ENCODE results near the gene KREMEN2.

DNA sequence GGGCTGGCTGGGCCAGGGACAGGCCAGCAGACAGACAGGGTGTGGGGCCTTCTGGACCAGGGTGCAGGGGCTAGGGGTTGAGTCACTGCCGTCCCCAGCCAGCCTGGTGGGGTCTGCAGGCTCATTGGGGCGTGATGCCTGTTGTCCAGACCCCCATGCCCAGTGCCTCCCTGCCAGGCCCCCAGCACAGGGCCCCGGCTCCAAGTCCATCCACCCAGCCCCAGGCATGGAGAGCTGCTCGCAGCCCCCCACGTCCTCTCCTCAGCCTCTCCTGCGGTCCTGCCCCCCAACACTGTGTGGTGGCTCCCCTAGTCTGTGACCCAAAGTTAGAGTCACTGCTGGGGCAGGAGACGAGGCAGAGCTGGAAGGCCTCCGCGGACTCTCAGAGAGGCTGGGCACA is 23.2 kb downstream of the KREMEN2 start:
- TF ChIP-seq, protein P1, sequence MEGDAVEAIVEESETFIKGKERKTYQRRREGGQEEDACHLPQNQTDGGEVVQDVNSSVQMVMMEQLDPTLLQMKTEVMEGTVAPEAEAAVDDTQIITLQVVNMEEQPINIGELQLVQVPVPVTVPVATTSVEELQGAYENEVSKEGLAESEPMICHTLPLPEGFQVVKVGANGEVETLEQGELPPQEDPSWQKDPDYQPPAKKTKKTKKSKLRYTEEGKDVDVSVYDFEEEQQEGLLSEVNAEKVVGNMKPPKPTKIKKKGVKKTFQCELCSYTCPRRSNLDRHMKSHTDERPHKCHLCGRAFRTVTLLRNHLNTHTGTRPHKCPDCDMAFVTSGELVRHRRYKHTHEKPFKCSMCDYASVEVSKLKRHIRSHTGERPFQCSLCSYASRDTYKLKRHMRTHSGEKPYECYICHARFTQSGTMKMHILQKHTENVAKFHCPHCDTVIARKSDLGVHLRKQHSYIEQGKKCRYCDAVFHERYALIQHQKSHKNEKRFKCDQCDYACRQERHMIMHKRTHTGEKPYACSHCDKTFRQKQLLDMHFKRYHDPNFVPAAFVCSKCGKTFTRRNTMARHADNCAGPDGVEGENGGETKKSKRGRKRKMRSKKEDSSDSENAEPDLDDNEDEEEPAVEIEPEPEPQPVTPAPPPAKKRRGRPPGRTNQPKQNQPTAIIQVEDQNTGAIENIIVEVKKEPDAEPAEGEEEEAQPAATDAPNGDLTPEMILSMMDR (conservative IDR thresholded peaks at IDR 0.05; ENCODE audit: low read depth, low read length) = no peak
- no peak for TF ChIP-seq EZH2 (IDR thresholded peaks at IDR 0.05; ENCODE audit: borderline replicate concordance, low read depth, low read length, poor library complexity, severe bottlenecking)

All from A673 (cell line).